ENCODE measurements around the gene ATCAY. TPM values are rescaled to one million over a fixed set of nuclear protein-coding genes. Genes with fewer than 3 reads are reported as not detected.

The ATCAY gene
- total RNA-seq, 2 experiments from 2014 or later, result not detected

- Mint-ChIP-seq H3K4me1 (ENCODE audit: low read depth) (no peaks in the 10 kb centered on the region), H3K27me3 (no peaks in the 10 kb centered on the region), H3K9me3 (no peaks in the 10 kb centered on the region), H3K27ac (no peak overlapping the region), H3K4me3 (no peak overlapping the region), H3K36me3 (ENCODE audit: low read depth) (no peaks in the 10 kb centered on the region)
- TF ChIP-seq, protein P1, sequence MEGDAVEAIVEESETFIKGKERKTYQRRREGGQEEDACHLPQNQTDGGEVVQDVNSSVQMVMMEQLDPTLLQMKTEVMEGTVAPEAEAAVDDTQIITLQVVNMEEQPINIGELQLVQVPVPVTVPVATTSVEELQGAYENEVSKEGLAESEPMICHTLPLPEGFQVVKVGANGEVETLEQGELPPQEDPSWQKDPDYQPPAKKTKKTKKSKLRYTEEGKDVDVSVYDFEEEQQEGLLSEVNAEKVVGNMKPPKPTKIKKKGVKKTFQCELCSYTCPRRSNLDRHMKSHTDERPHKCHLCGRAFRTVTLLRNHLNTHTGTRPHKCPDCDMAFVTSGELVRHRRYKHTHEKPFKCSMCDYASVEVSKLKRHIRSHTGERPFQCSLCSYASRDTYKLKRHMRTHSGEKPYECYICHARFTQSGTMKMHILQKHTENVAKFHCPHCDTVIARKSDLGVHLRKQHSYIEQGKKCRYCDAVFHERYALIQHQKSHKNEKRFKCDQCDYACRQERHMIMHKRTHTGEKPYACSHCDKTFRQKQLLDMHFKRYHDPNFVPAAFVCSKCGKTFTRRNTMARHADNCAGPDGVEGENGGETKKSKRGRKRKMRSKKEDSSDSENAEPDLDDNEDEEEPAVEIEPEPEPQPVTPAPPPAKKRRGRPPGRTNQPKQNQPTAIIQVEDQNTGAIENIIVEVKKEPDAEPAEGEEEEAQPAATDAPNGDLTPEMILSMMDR (IDR thresholded peaks at IDR 0.05), result no peak
- DNase-seq, result no peak
- peaks cover 5% of the 10 kb centered on the region for H3K4me1 ChIP-seq (ENCODE audit: insufficient read depth, low read length)
- H3K27me3 ChIP-seq (ENCODE audit: control insufficient read depth in 1 of 2, insufficient read depth in 2 of 2, low read length in 2 of 2), result no peaks in the 10 kb centered on the region
- H3K27ac ChIP-seq (ENCODE audit: low read depth in 1 of 2, low read length in 2 of 2), result no peak overlapping the region
- no peaks in the 10 kb centered on the region for H3K36me3 ChIP-seq (ENCODE audit: insufficient read depth, low read length)
- POLR2A ChIA-PET, result no interaction called here
- intact Hi-C loops (cut with DNase I, micrococcal nuclease), result no loop called here
- no peaks in the 10 kb centered on the region for H3K9me3 ChIP-seq (ENCODE audit: control insufficient read depth in 1 of 2, insufficient read depth in 1 of 2, low read length in 2 of 2)
- CTCF ChIA-PET, result no interaction called here
- no peak overlapping the region for H3K4me3 ChIP-seq (ENCODE audit: low read length)
- ATAC-seq (ENCODE audit: poor library complexity), result no peak
Measured at GRCh38 chr19:3833578-3834348, 46.7 kb upstream of the ATCAY start.

DNA sequence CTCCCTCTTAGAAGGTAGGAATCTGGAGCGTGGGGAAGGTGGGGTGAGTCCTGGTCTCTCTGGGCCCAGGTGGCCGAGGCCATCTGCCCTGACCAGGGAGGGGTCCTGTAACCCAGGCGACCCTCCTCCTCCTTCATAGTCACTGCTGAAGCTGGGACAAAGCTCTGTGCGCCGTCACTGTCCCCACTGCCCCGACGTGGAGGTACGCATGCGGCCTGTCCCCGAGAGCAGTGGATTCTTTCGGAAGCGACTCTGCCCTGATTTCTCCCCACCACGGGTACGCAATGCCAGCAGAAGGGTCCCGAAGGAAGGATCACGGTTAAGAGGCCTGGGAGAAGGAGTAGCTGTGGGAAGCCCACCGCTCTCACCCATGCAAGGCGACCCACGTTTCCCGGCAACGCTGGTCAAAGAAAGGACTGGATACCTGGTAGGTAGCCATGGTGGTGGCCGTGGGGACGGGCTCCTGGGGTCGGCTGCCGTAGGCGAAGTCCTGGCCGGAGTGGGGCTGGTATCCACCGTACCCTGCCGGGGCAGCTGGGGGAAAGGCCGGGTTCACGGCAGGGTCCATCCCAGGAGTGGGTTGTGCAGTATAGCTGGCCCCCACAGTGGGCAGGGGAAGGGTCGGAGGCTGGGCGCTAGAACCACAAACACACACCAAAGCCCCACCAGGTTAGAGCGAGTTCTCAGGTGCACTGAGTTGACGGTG lies 46.0 kb upstream of the ATCAY start:
- Histone ChIP-seq H3K4me1 (ENCODE audit: insufficient read depth, low read length) (peaks cover 5% of the 10 kb centered on the region), H3K27me3 (ENCODE audit: control insufficient read depth in 1 of 2, insufficient read depth in 2 of 2, low read length in 2 of 2) (no peaks in the 10 kb centered on the region), H3K4me3 (ENCODE audit: low read length) (no peak overlapping the region), H3K9me3 (ENCODE audit: control insufficient read depth in 1 of 2, insufficient read depth in 1 of 2, low read length in 2 of 2) (no peaks in the 10 kb centered on the region), H3K27ac (ENCODE audit: low read depth in 1 of 2, low read length in 2 of 2) (no peak overlapping the region), H3K36me3 (ENCODE audit: insufficient read depth, low read length) (no peaks in the 10 kb centered on the region)
- DNase-seq (no peak), ATAC-seq (ENCODE audit: poor library complexity) (no peak)
- Mint-ChIP-seq H3K4me3 (no peak overlapping the region), H3K27ac (no peak overlapping the region), H3K9me3 (no peaks in the 10 kb centered on the region), H3K27me3 (no peaks in the 10 kb centered on the region), H3K36me3 (ENCODE audit: low read depth) (no peaks in the 10 kb centered on the region), H3K4me1 (ENCODE audit: low read depth) (no peaks in the 10 kb centered on the region)
- intact Hi-C loops (cut with DNase I, micrococcal nuclease), result no loop called here
- POLR2A ChIA-PET, result no interaction called here
- CTCF ChIA-PET, result no interaction called here
- TF ChIP-seq, protein P1 (IDR thresholded peaks at IDR 0.05), result no peak

GRCh38 chr19:3835055-3835435 lies 45.4 kb upstream of the ATCAY start:
- POLR2A ChIA-PET, result no interaction called here
- H3K9me3 ChIP-seq (ENCODE audit: control insufficient read depth in 1 of 2, insufficient read depth in 1 of 2, low read length in 2 of 2), result no peaks in the 10 kb centered on the region
- H3K27ac Mint-ChIP-seq, result no peak overlapping the region
- H3K4me3 Mint-ChIP-seq, result no peak overlapping the region
- no peaks in the 10 kb centered on the region for H3K27me3 ChIP-seq (ENCODE audit: control insufficient read depth in 1 of 2, insufficient read depth in 2 of 2, low read length in 2 of 2)
- H3K36me3 Mint-ChIP-seq (ENCODE audit: low read depth), result no peaks in the 10 kb centered on the region
- peaks cover 5% of the 10 kb centered on the region for H3K4me1 ChIP-seq (ENCODE audit: insufficient read depth, low read length)
- no peak overlapping the region for H3K27ac ChIP-seq (ENCODE audit: low read depth in 1 of 2, low read length in 2 of 2)
- DNase-seq, result no peak
- no peak overlapping the region for H3K4me3 ChIP-seq (ENCODE audit: low read length)
- H3K36me3 ChIP-seq (ENCODE audit: insufficient read depth, low read length), result no peaks in the 10 kb centered on the region
- intact Hi-C loops (cut with DNase I, micrococcal nuclease), result no loop called here
- H3K4me1 Mint-ChIP-seq (ENCODE audit: low read depth), result no peaks in the 10 kb centered on the region
- TF ChIP-seq, protein P1 (IDR thresholded peaks at IDR 0.05), result no peak
- no peaks in the 10 kb centered on the region for H3K9me3 Mint-ChIP-seq
- CTCF ChIA-PET, result no interaction called here
- no peak for ATAC-seq (ENCODE audit: poor library complexity)
- H3K27me3 Mint-ChIP-seq, result no peaks in the 10 kb centered on the region
